Measurements from ENCODE around the gene PHF20. TPM values are rescaled to one million over a fixed set of nuclear protein-coding genes. Genes with fewer than 3 reads are reported as not detected.
A peak's percentile ranks its signal among the peaks of the same experiment; 100 is the strongest.

PHF20 gene
- total and polyA plus RNA-seq, 12 donors: 23.4 to 44.7 (median 36.0) TPM

DNA sequence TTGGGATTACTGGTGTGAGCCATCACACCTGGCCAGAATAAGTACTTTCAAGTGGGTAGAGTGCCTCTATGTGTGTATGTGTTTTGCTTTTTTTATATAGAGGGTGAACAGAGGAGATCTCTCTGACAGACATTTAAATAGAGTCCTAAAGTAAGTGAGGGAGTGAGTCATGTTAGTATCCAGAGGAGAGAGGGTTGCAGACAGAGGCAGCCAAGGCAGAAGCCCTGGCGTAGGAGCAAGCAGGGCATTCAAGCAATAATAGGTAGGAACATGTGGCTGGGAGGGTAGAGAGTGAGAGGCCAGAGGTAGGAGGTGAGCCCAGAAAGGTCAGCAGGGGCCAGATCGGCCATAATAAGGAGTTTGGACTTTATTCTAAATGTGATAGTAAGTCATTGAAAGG lies 48.9 kb downstream of the PHF20 start:
- peak; percentile 37 to 94 (median 78) for ATAC-seq
- no peaks in the 10 kb centered on the region for H3K27me3 ChIP-seq
- TF ChIP-seq, protein P1, sequence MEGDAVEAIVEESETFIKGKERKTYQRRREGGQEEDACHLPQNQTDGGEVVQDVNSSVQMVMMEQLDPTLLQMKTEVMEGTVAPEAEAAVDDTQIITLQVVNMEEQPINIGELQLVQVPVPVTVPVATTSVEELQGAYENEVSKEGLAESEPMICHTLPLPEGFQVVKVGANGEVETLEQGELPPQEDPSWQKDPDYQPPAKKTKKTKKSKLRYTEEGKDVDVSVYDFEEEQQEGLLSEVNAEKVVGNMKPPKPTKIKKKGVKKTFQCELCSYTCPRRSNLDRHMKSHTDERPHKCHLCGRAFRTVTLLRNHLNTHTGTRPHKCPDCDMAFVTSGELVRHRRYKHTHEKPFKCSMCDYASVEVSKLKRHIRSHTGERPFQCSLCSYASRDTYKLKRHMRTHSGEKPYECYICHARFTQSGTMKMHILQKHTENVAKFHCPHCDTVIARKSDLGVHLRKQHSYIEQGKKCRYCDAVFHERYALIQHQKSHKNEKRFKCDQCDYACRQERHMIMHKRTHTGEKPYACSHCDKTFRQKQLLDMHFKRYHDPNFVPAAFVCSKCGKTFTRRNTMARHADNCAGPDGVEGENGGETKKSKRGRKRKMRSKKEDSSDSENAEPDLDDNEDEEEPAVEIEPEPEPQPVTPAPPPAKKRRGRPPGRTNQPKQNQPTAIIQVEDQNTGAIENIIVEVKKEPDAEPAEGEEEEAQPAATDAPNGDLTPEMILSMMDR (IDR thresholded peaks at IDR 0.05): no peak
- H3K27ac ChIP-seq: peak overlapping the region in 6 of 10 donors; percentile 25 to 63 (median 34)
- no peaks in the 10 kb centered on the region for H3K9me3 ChIP-seq
- H3K4me3 ChIP-seq: no peak overlapping the region
- WGBS, 2 donors: 70 to 73% methylated on average over 2 of the region's 2 CpGs
- no peak for DNase-seq
- intact Hi-C loops (cut with DNase I): no loop called here
- H3K36me3 ChIP-seq: peaks cover 0 to 18% (median 0%) of the 10 kb centered on the region in 9 donors
- H3K4me1 ChIP-seq: peaks cover 0 to 26% (median 9%) of the 10 kb centered on the region in 9 donors

GRCh38 chr20:35821807-35822242 lies 50.0 kb downstream of the PHF20 start:
- intact Hi-C loops (cut with DNase I): no loop called here
- Histone ChIP-seq H3K27me3 (no peaks in the 10 kb centered on the region), H3K36me3 (peaks cover 0 to 7% (median 0%) of the 10 kb centered on the region in 9 donors), H3K9me3 (no peaks in the 10 kb centered on the region), H3K27ac (no peak overlapping the region), H3K4me3 (no peak overlapping the region), H3K4me1 (peaks cover 0 to 37% (median 11%) of the 10 kb centered on the region in 9 donors)
- DNase-seq (no peak), ATAC-seq (no peak)
- WGBS, 2 donors: 84 to 88% methylated on average over 8 of the region's 8 CpGs
- TF ChIP-seq, protein P1 (IDR thresholded peaks at IDR 0.05): no peak

- H3K27me3 ChIP-seq: no peaks in the 10 kb centered on the region
- WGBS, 2 donors: 84 to 87% methylated on average over 6 of the region's 6 CpGs
These were observed 51.3 kb downstream of the PHF20 start for GRCh38 chr20:35823147-35823546.

GRCh38 chr20:35823937-35824336 lies 52.1 kb downstream of the PHF20 start:
- intact Hi-C loops (cut with DNase I): no loop called here
- DNase-seq (no peak), ATAC-seq (no peak)
- WGBS, 2 donors: 95 to 98% methylated on average over 2 of the region's 2 CpGs
- Histone ChIP-seq H3K4me3 (no peak overlapping the region), H3K9me3 (no peaks in the 10 kb centered on the region), H3K36me3 (peaks cover 0 to 4% (median 0%) of the 10 kb centered on the region in 9 donors), H3K27ac (no peak overlapping the region), H3K27me3 (no peaks in the 10 kb centered on the region), H3K4me1 (peaks cover 0 to 41% (median 18%) of the 10 kb centered on the region in 9 donors)
- TF ChIP-seq, protein P1 (IDR thresholded peaks at IDR 0.05): no peak

More at GRCh38 chr20:35823147-35823546, 51.3 kb downstream of the PHF20 start:
- no peak for ATAC-seq
- no peak overlapping the region for H3K27ac ChIP-seq
- TF ChIP-seq, protein P1 (IDR thresholded peaks at IDR 0.05): no peak
- no peak for DNase-seq
- no peaks in the 10 kb centered on the region for H3K9me3 ChIP-seq
- intact Hi-C loops (cut with DNase I): no loop called here
- H3K36me3 ChIP-seq: peaks cover 0 to 7% (median 0%) of the 10 kb centered on the region in 9 donors
- peaks cover 0 to 48% (median 14%) of the 10 kb centered on the region in 9 donors for H3K4me1 ChIP-seq
- no peak overlapping the region for H3K4me3 ChIP-seq
